Stimulated activated CD4-positive, alpha-beta T cell treated with anti-CD3 and anti-CD28 coated beads, TNF-alpha, amount 100 ng/mL, for 24 hours (primary cell): ENCODE measurements around the gene RHOV.

ENCODE experiments used
- DNase-seq, 3 experiments: peaks; one replicate each; pipeline ENCODE4 v3.0.0-alpha.2; 2020; ENCODE audit warnings: low read depth in 3 of 3

Gene RHOV

GRCh38 chr15:40845036-40845435 lies 29.0 kb downstream of the RHOV start:
- no peak for DNase-seq

- peak in 1 of 3 experiments; percentile 38 for DNase-seq
Observed at GRCh38 chr15:40844696-40845030, 29.4 kb downstream of the RHOV start.

- peak; percentile 35 to 84 (median 60) for DNase-seq
Observed at GRCh38 chr15:40843885-40844695, 29.9 kb downstream of the RHOV start, which contains the start of gene SPINT1. Gene SPINT1 (plus strand): TSS chr15:40844048. CDS start chr15:40844555, 507 bp downstream.

- DNase-seq, result no peak
Observed at GRCh38 chr15:40843261-40843884, 30.7 kb downstream of the RHOV start.

GRCh38 chr15:40841741-40842140 lies 32.3 kb downstream of the RHOV start:
- no peak for DNase-seq

- DNase-seq, result no peak
Observed at GRCh38 chr15:40838756-40839155, 35.3 kb downstream of the RHOV start.

GRCh38 chr15:40836020-40836419 lies 38.0 kb downstream of the RHOV start:
- DNase-seq, result no peak

GRCh38 chr15:40832903-40833302 lies 41.1 kb downstream of the RHOV start:
- DNase-seq, result no peak

GRCh38 chr15:40831861-40832260 lies 42.2 kb downstream of the RHOV start:
- DNase-seq, result no peak

GRCh38 chr15:40830884-40831283 lies 43.1 kb downstream of the RHOV start:
- DNase-seq, result no peak

- DNase-seq, result no peak
Observed at GRCh38 chr15:40829115-40829514, 44.9 kb downstream of the RHOV start.

- DNase-seq, result no peak
Observed at GRCh38 chr15:40828447-40829036, 45.5 kb downstream of the RHOV start, which contains the start of gene PPP1R14D. Gene PPP1R14D (minus strand): TSS chr15:40828708. CDS start chr15:40828641, 67 bp downstream.

GRCh38 chr15:40826423-40827075 lies 47.5 kb downstream of the RHOV start:
- DNase-seq, result no peak

- no peak for DNase-seq
Observed at GRCh38 chr15:40825661-40826422, 48.2 kb downstream of the RHOV start.

GRCh38 chr15:40823572-40824343 lies 50.3 kb downstream of the RHOV start:
- DNase-seq, result no peak
